ENCODE data around the gene PELI1. TPM values are rescaled to one million over a fixed set of nuclear protein-coding genes. Genes with fewer than 3 reads are reported as not detected.

PELI1 gene
- total and polyA plus RNA-seq, 2 of the 8 experiments (the other 6 are each of a cell fraction or from before 2014, with no cell fraction given): 21.8 to 57.1 TPM

GRCh38 chr2:64114912-64115277, 29.3 kb downstream of the PELI1 start:
- no peak overlapping the region for H2BK5ac ChIP-seq (ENCODE audit: low read depth, low read length)
- H3K79me2 ChIP-seq (ENCODE audit: control insufficient read depth in 1 of 2, insufficient read depth in 2 of 2, low read length in 2 of 2): peaks cover 0 to 97% of the 10 kb centered on the region in 2 experiments; a peak in 3 of 4 replicates
- DNase-seq (ENCODE audit: low read depth in 1 of 2, low spot score in 2 of 2) (no peak), FAIRE-seq (no peak)
- no peak overlapping the region for H3K27ac ChIP-seq (ENCODE audit: low read depth, low read length)
- H3K79me1 ChIP-seq (ENCODE audit: low read depth, low read length): peaks cover 3% of the 10 kb centered on the region; the same call in 1 of the 2 replicates
- WGBS, 2 experiments (ENCODE audit: extremely low coverage in 1 of 2, insufficient coverage in 1 of 2, insufficient read length in 1 of 2, insufficient replicate concordance in 2 of 2, low coverage in 1 of 2, low lambda C conversion rate in 2 of 2, missing lambda C conversion rate in 1 of 2): 69% methylated on average over 3 of the region's 3 CpGs; no CpG with 5 or more reads in 1 of the 2 experiments
- no peak overlapping the region for H4K8ac ChIP-seq (ENCODE audit: extremely low read depth, insufficient read depth, low read length)
- no peak overlapping the region for H2BK120ac ChIP-seq (replicated peaks; ENCODE audit: low read depth, low read length)
- no peaks in the 10 kb centered on the region for H3K27me3 ChIP-seq (replicated peaks in 1 of 4; ENCODE audit: control insufficient read depth in 3 of 4, extremely low read depth in 1 of 4, insufficient read depth in 3 of 4, low read length in 3 of 4)
- no peak overlapping the region for H2AK5ac ChIP-seq (ENCODE audit: low read depth, low read length)
- no peak overlapping the region for H3K56ac ChIP-seq (replicated peaks; ENCODE audit: insufficient read length, low read depth, low read length)
- peaks cover 0 to 6% (median 5%) of the 10 kb centered on the region in 4 experiments; a peak in 4 of 7 replicates for H3K4me1 ChIP-seq (replicated peaks in 1 of 4; ENCODE audit: control insufficient read depth in 3 of 4, insufficient read depth in 4 of 4, low read length in 3 of 4)
- no peak overlapping the region for H4K91ac ChIP-seq (replicated peaks; ENCODE audit: insufficient read length, low read length)
- no peak overlapping the region for H2BK20ac ChIP-seq (ENCODE audit: low read length)
- H2AFZ ChIP-seq (ENCODE audit: low read length): no peak overlapping the region
- no peak overlapping the region for H2BK12ac ChIP-seq (ENCODE audit: low read depth, low read length)
- peaks cover 6 to 9% of the 10 kb centered on the region in 2 experiments for H4K20me1 ChIP-seq (replicated peaks in 1 of 2; ENCODE audit: control insufficient read depth in 1 of 2, insufficient read depth in 2 of 2, low read length in 2 of 2)
- no peak for TF ChIP-seq NANOG (IDR thresholded peaks at IDR 0.05; ENCODE audit: insufficient read depth, low read depth, low read length, poor library complexity, severe bottlenecking)
- no peak for TF ChIP-seq MAX (IDR thresholded peaks at IDR 0.05)
- no peak for TF ChIP-seq POLR2AphosphoS5 (IDR thresholded peaks at IDR 0.05; ENCODE audit: low read depth, low read length)
- TF ChIP-seq BCL11A (IDR thresholded peaks at IDR 0.05; ENCODE audit: low read depth in 2 of 2, low read length in 2 of 2): no peak
- no peak for TF ChIP-seq HDAC2 (IDR thresholded peaks at IDR 0.05; ENCODE audit: borderline replicate concordance in 1 of 2, low read depth in 2 of 2, low read length in 2 of 2)
- TF ChIP-seq KDM4A (IDR thresholded peaks at IDR 0.05; ENCODE audit: low read depth, low read length, severe bottlenecking): no peak
- TF ChIP-seq GABPA (IDR thresholded peaks at IDR 0.05; ENCODE audit: borderline replicate concordance, insufficient read depth, low read length): no peak
- no peak overlapping the region for H3K18ac ChIP-seq (ENCODE audit: extremely low read depth, low read length)
- H3K23me2 ChIP-seq (ENCODE audit: low read depth, low read length): no peaks in the 10 kb centered on the region
- ChIA-PET POLR2A (ENCODE audit: partially characterized antibody) (interaction anchor here (1.1 to 1.9 kb wide), 3 partner anchors 10 to 18 kb away, joined by 3 to 4 read pairs (median 4); no protein-coding TSS in a partner anchor), CTCF (ENCODE audit: partially characterized antibody) (interaction anchor here (1.5 kb wide), 1 partner anchor 65 kb away, joined by 3 read pairs; no protein-coding TSS in a partner anchor)
- no peak overlapping the region for H3K4ac ChIP-seq (replicated peaks; ENCODE audit: insufficient read length, low read depth, low read length)
- H3K9ac ChIP-seq (replicated peaks in 1 of 4; ENCODE audit: extremely low read depth in 1 of 4, low read depth in 3 of 4, low read length in 3 of 4): no peak overlapping the region
- H3K9me3 ChIP-seq (ENCODE audit: insufficient read depth in 2 of 2, low read depth in 1 of 2, low read length in 1 of 2): no peaks in the 10 kb centered on the region
- H3K23ac ChIP-seq (ENCODE audit: insufficient read length): no peak overlapping the region
- H3K4me2 ChIP-seq (ENCODE audit: insufficient read depth in 1 of 2, low read depth in 2 of 2, low read length in 2 of 2): no peak overlapping the region
- H3K14ac ChIP-seq (ENCODE audit: insufficient read length): no peak overlapping the region
- no peaks in the 10 kb centered on the region for H3K36me3 ChIP-seq (ENCODE audit: control insufficient read depth in 2 of 4, insufficient read depth in 4 of 4, low read length in 3 of 4)
- no peak overlapping the region for H3K4me3 ChIP-seq (ENCODE audit: extremely low read depth in 1 of 4, insufficient read depth in 2 of 4, low read depth in 3 of 4, low read length in 4 of 4)
- H4K5ac ChIP-seq (ENCODE audit: insufficient read length, low read depth, low read length): no peak overlapping the region
- no peak overlapping the region for H2BK15ac ChIP-seq (ENCODE audit: low read length)
